Body of pancreas (tissue), 4 donors: Measurements from ENCODE around the gene PPP2R5A. TPM values are rescaled to one million over a fixed set of nuclear protein-coding genes. Genes with fewer than 3 reads are reported as not detected.

Experiments used
- ATAC-seq: fragments of 150-250 bp; one replicate; pipeline ENCODE4 v1.9.1; 2016
- DNase-seq, 4 donors: peaks; one replicate each; pipeline ENCODE4 v3.0.0-alpha.2; 2019
- H3K27ac ChIP-seq, 4 donors: fragments of 200-600 bp; sonication (generic); 1 replicate in 3 of 4; 2 replicates in 1 of 4; pipeline versions ENCODE4 v1.5.1 to v1.6.1; 2016 to 2019; ENCODE audit warnings: mild to moderate bottlenecking in 1 of 4, mixed read lengths in 1 of 4, moderate library complexity in 1 of 4
- H3K27me3 ChIP-seq, 2 donors: fragments of 200-600 bp; sonication (generic); one replicate each; pipeline ENCODE4 v1.6.0; 2016; ENCODE audit warnings: mild to moderate bottlenecking in 1 of 2
- H3K36me3 ChIP-seq, 2 donors: fragments of 200-600 bp; sonication (generic); replicated peaks in 1 of 2; 2 replicates each; pipeline ENCODE4 v1.5.1; 2016; ENCODE audit warnings: low read depth in 2 of 2; ENCODE audit not compliant: insufficient read depth in 1 of 2
- H3K4me1 ChIP-seq: fragments of 200-600 bp; sonication (generic); one replicate; pipeline ENCODE4 v1.6.0; 2016
- H3K4me3 ChIP-seq, 2 donors: fragments of 200-600 bp; sonication (generic); 1 replicate in 1 of 2; 2 replicates in 1 of 2; pipeline ENCODE4 v1.5.1; 2016 to 2019
- H3K9me3 ChIP-seq, 3 donors: fragments of 200-600 bp; sonication (generic); 1 replicate in 2 of 3; 2 replicates in 1 of 3; pipeline ENCODE4 v1.5.1; 2016
- POLR2A ChIP-seq, 3 donors: fragments of 450-650 bp; IDR thresholded peaks; one replicate each; pipeline ENCODE4 v1.6.1; 2016; ENCODE audit warnings: antibody characterized with exemption in 3 of 3, mild to moderate bottlenecking in 2 of 3
- WGBS, 2 donors: methylation state at CpG; one replicate each; pipeline ENCODE4 v1.1.5; 2017; 5-methylcytosine and 5-hydroxymethylcytosine counted together
- intact Hi-C: fragments of 100-400 bp; cut with DNase I; formaldehyde crosslinking; loops from one replicate; pipeline ENCODE4 v1.15.1; 2023
- total RNA-seq, 2 donors: library from RNA; depleted of rRNA; stranded (reverse); fragments of >200 nt; gene quantifications; one replicate each; pipeline ENCODE4 v1.1.0, GENCODE V29; 2016
- TF ChIP-seq, protein P1 (sequence below), 7 experiments: fragments of 450-650 bp in 4 of 7; fragments of 200-600 bp in 3 of 7; sonication (generic) in 3 of 7; IDR thresholded peaks; one replicate each; pipeline ENCODE4 v1.5.1; 2016 to 2019; ENCODE audit warnings: antibody characterized with exemption in 7 of 7

Gene PPP2R5A
- total RNA-seq, 2 donors from 2014 or later = 30.3 to 32.7 TPM

DNA sequence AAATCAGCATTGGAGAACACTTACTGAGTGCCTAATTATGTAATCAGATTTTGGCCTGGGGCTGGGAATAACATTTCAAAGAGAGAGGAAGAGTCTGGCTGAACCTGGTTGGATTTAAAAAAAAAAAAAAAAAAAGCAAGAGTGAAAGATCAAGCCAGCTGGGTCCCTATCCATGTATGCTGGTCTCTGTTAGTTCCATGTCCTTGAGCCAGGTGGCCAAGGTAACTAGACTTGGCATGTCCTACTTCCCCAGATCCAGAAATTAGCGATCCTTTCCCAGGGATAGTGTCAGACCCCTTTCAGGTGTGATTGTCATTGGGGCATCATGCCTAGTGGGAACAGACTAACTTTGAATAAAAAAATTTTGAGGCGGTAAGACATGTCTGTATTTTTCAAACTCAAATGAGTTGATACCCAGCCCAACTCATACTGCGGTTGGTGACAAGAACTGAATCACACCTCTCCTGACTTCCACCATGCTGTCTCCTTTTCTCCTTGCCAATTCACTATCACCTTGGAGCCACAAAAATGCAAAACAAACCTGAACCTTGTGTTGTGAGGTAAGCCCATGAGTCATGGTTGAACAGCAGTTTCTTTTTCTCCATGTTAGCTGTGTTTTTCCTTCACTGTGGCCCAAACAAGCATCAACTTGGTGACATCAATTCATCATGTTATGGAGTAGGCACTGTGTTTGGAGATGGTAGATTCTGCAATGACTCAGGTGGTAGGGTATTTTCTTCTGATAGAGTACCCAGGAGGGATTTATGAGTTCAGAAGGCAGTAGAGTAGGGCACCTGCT lies 24.5 kb upstream of the PPP2R5A start:
- peak in 3 of 4 donors; percentile 22 to 62 (median 56) for DNase-seq
- Histone ChIP-seq H3K9me3 (no peaks in the 10 kb centered on the region), H3K4me1 (peaks cover 39% of the 10 kb centered on the region), H3K27me3 (no peaks in the 10 kb centered on the region), H3K36me3 (no peaks in the 10 kb centered on the region), H3K27ac (peak overlapping the region; percentile 65 to 85 (median 78)), H3K4me3 (no peak overlapping the region)
- intact Hi-C loops = no loop called here
- ATAC-seq = peak; percentile 90
- WGBS, 2 donors = 66 to 78% methylated on average over 3 of the region's 3 CpGs
- TF ChIP-seq, protein P1, sequence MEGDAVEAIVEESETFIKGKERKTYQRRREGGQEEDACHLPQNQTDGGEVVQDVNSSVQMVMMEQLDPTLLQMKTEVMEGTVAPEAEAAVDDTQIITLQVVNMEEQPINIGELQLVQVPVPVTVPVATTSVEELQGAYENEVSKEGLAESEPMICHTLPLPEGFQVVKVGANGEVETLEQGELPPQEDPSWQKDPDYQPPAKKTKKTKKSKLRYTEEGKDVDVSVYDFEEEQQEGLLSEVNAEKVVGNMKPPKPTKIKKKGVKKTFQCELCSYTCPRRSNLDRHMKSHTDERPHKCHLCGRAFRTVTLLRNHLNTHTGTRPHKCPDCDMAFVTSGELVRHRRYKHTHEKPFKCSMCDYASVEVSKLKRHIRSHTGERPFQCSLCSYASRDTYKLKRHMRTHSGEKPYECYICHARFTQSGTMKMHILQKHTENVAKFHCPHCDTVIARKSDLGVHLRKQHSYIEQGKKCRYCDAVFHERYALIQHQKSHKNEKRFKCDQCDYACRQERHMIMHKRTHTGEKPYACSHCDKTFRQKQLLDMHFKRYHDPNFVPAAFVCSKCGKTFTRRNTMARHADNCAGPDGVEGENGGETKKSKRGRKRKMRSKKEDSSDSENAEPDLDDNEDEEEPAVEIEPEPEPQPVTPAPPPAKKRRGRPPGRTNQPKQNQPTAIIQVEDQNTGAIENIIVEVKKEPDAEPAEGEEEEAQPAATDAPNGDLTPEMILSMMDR (IDR thresholded peaks at IDR 0.05) = no peak
- no peak for TF ChIP-seq POLR2A (IDR thresholded peaks at IDR 0.05)

DNA sequence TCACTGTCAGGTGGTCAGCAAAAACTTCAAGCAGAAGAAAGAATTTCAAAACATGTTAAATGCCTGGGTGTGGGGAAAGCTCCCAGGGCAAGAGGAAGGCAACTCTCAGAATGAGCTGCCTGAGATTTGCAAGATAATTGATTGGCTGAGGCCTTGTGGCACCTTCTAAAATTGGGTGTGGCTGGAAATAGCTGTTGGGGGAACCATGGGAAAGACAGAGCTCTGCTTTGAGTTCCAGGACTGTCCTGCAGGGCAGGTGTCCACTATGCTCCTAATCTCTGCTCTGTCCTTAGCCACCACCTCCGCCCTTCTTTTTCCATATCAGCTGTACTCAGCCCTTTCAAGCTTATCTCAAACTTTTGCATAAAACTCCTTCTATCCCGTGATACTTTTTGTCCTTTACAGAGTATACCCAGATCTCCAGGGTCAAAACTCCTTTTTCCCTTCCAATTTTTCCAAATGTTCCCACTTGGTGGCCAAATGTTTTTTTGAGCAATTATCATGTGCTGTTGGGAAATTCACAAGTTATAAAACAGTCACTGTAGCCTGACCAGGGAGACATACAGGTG lies 23.8 kb upstream of the PPP2R5A start:
- Histone ChIP-seq H3K4me3 (no peak overlapping the region), H3K9me3 (no peaks in the 10 kb centered on the region), H3K4me1 (peaks cover 38% of the 10 kb centered on the region), H3K27me3 (no peaks in the 10 kb centered on the region), H3K27ac (peak overlapping the region; percentile 65 to 85 (median 78)), H3K36me3 (no peaks in the 10 kb centered on the region)
- DNase-seq = no peak
- WGBS, 2 donors = 28 to 45% methylated on average over 2 of the region's 2 CpGs
- ATAC-seq = peak; percentile 61
- intact Hi-C loops = no loop called here
- TF ChIP-seq, protein P1 (IDR thresholded peaks at IDR 0.05) = peak in 3 of 7 experiments; percentile 23 to 37 (median 33)
- TF ChIP-seq POLR2A (IDR thresholded peaks at IDR 0.05) = no peak

DNA sequence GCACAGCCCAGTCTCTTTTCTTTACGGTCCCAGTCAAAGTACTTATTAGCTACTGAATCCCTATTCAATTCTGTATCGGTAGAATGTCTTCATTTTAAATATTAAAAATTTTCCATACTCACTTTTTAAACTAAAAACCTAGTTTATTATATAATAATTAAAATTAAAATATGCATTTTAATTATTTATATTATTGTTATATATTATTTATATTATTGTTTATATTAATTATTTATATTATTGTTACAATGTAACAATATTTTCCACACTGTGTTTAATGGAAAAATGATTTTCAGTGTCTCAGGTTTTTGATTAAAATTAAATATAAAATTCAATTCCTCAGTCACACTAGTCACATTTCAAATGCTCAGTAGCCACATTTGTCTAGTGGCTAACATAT lies 18.2 kb upstream of the PPP2R5A start:
- no peak for DNase-seq
- Histone ChIP-seq H3K4me1 (peaks cover 18% of the 10 kb centered on the region), H3K27me3 (no peaks in the 10 kb centered on the region), H3K9me3 (no peaks in the 10 kb centered on the region), H3K27ac (no peak overlapping the region), H3K4me3 (no peak overlapping the region), H3K36me3 (no peaks in the 10 kb centered on the region)
- ATAC-seq = no peak
- WGBS, 2 donors = 97 to 100% methylated on average over 2 of the region's 2 CpGs
- TF ChIP-seq POLR2A (IDR thresholded peaks at IDR 0.05) = no peak
- TF ChIP-seq, protein P1 (IDR thresholded peaks at IDR 0.05) = no peak
- intact Hi-C loops = no loop called here

DNA sequence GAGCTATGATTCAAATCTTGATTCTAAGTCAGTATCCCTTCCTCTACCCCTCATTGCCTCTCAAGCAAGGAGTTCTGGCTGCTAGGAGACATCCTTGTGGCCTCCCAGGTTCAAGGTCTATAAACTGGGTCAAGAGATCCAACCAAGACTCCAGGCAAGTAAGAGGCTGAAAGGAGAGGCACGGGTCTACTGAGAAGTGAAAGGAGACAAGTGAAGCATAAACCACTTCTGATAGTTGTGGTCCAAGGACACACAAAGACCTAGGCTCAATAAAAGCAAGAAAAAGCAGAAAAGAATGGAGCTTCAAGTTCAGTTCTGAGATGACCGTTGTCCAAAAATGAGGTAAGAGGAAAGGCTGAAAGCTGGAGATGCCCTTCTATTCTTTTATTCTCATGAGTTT lies 17.8 kb upstream of the PPP2R5A start:
- no peak overlapping the region for H3K27ac ChIP-seq
- H3K27me3 ChIP-seq = no peaks in the 10 kb centered on the region
- H3K36me3 ChIP-seq = no peaks in the 10 kb centered on the region
- H3K4me3 ChIP-seq = no peak overlapping the region
- H3K9me3 ChIP-seq = no peaks in the 10 kb centered on the region
- peaks cover 19% of the 10 kb centered on the region for H3K4me1 ChIP-seq
- TF ChIP-seq POLR2A (IDR thresholded peaks at IDR 0.05) = no peak
- TF ChIP-seq, protein P1 (IDR thresholded peaks at IDR 0.05) = no peak
- WGBS, 2 donors = 44 to 90% methylated on average over 2 of the region's 2 CpGs
- DNase-seq = no peak
- ATAC-seq = no peak
- intact Hi-C loops = no loop called here
